ENCODE data around the gene LSM4. TPM values are rescaled to one million over a fixed set of nuclear protein-coding genes. Genes with fewer than 3 reads are reported as not detected.

The LSM4 gene
- total RNA-seq, 2 experiments from 2014 or later, result 40.2 to 47.4 TPM

- no peak overlapping the region for H3K4me3 ChIP-seq (ENCODE audit: low read length)
- Mint-ChIP-seq H3K27ac (peak overlapping the region; percentile 51), H3K27me3 (no peaks in the 10 kb centered on the region), H3K4me1 (ENCODE audit: low read depth) (peaks cover 32% of the 10 kb centered on the region), H3K9me3 (no peaks in the 10 kb centered on the region), H3K36me3 (ENCODE audit: low read depth) (peaks cover 47% of the 10 kb centered on the region), H3K4me3 (peak overlapping the region; percentile 58)
- no peak overlapping the region for H3K27ac ChIP-seq (ENCODE audit: low read depth in 1 of 2, low read length in 2 of 2)
- H3K4me1 ChIP-seq (ENCODE audit: insufficient read depth, low read length), result peaks cover 35% of the 10 kb centered on the region
- intact Hi-C loops (cut with DNase I, micrococcal nuclease), result no loop called here
- CTCF ChIA-PET, result interaction anchor here (1.0 to 3.9 kb wide), 3 partner anchors 9 to 58 kb away, joined by 4 to 22 read pairs (median 4); no protein-coding TSS in a partner anchor
- H3K27me3 ChIP-seq (ENCODE audit: control insufficient read depth in 1 of 2, insufficient read depth in 2 of 2, low read length in 2 of 2), result no peaks in the 10 kb centered on the region
- H3K36me3 ChIP-seq (ENCODE audit: insufficient read depth, low read length), result peaks cover 46% of the 10 kb centered on the region
- ATAC-seq (ENCODE audit: poor library complexity), result no peak
- peaks cover 0 to 4% of the 10 kb centered on the region in 2 experiments for H3K9me3 ChIP-seq (ENCODE audit: control insufficient read depth in 1 of 2, insufficient read depth in 1 of 2, low read length in 2 of 2)
- peak in 2 of 14 experiments; percentile 51 to 71 for DNase-seq
- TF ChIP-seq CTCF (IDR thresholded peaks at IDR 0.05), result no peak
- POLR2A ChIA-PET, result interaction anchor here (0.8 to 2.0 kb wide), 3 partner anchors 10 to 79 kb away, joined by 3 to 6 read pairs (median 4); partner anchors contain the start of genes JUND and MPV17L2
Observed at GRCh38 chr19:18271433-18271841, 51.4 kb downstream of the LSM4 start.

GRCh38 chr19:18270326-18270725, 52.5 kb downstream of the LSM4 start:
- H3K4me3 ChIP-seq (ENCODE audit: low read length), result no peak overlapping the region
- H3K9me3 ChIP-seq (ENCODE audit: control insufficient read depth in 1 of 2, insufficient read depth in 1 of 2, low read length in 2 of 2), result peaks cover 0 to 4% of the 10 kb centered on the region in 2 experiments
- H3K4me1 ChIP-seq (ENCODE audit: insufficient read depth, low read length), result peaks cover 33% of the 10 kb centered on the region
- H3K36me3 ChIP-seq (ENCODE audit: insufficient read depth, low read length), result peaks cover 46% of the 10 kb centered on the region
- ChIA-PET POLR2A (interaction anchor here (1.2 to 2.0 kb wide), 2 partner anchors 53 to 78 kb away, joined by 5 to 6 read pairs; partner anchors contain the start of genes LSM4 and MPV17L2), CTCF (interaction anchor here (0.9 to 3.9 kb wide), 4 partner anchors 10 to 118 kb away, joined by 3 to 22 read pairs (median 4); no protein-coding TSS in a partner anchor)
- no peaks in the 10 kb centered on the region for H3K27me3 Mint-ChIP-seq
- ATAC-seq (ENCODE audit: poor library complexity) (no peak), DNase-seq (peak in 1 of 14 experiments; percentile 47)
- no peak overlapping the region for H3K27ac Mint-ChIP-seq
- no peak for TF ChIP-seq CTCF (IDR thresholded peaks at IDR 0.05)
- no peak overlapping the region for H3K4me3 Mint-ChIP-seq
- no peak overlapping the region for H3K27ac ChIP-seq (ENCODE audit: low read depth in 1 of 2, low read length in 2 of 2)
- H3K9me3 Mint-ChIP-seq, result no peaks in the 10 kb centered on the region
- H3K36me3 Mint-ChIP-seq (ENCODE audit: low read depth), result peaks cover 47% of the 10 kb centered on the region
- peaks cover 32% of the 10 kb centered on the region for H3K4me1 Mint-ChIP-seq (ENCODE audit: low read depth)
- H3K27me3 ChIP-seq (ENCODE audit: control insufficient read depth in 1 of 2, insufficient read depth in 2 of 2, low read length in 2 of 2), result no peaks in the 10 kb centered on the region
- intact Hi-C loops (cut with DNase I, micrococcal nuclease), result no loop called here

GRCh38 chr19:18269070-18269723, 53.7 kb downstream of the LSM4 start:
- H3K27me3 Mint-ChIP-seq, result no peaks in the 10 kb centered on the region
- Histone ChIP-seq H3K27me3 (ENCODE audit: control insufficient read depth in 1 of 2, insufficient read depth in 2 of 2, low read length in 2 of 2) (no peaks in the 10 kb centered on the region), H3K4me3 (ENCODE audit: low read length) (no peak overlapping the region), H3K36me3 (ENCODE audit: insufficient read depth, low read length) (peaks cover 46% of the 10 kb centered on the region), H3K9me3 (ENCODE audit: control insufficient read depth in 1 of 2, insufficient read depth in 1 of 2, low read length in 2 of 2) (peaks cover 0 to 4% of the 10 kb centered on the region in 2 experiments), H3K4me1 (ENCODE audit: insufficient read depth, low read length) (peaks cover 29% of the 10 kb centered on the region), H3K27ac (ENCODE audit: low read depth in 1 of 2, low read length in 2 of 2) (no peak overlapping the region)
- no peak overlapping the region for H3K4me3 Mint-ChIP-seq
- H3K9me3 Mint-ChIP-seq, result no peaks in the 10 kb centered on the region
- intact Hi-C loops (cut with DNase I, micrococcal nuclease), result no loop called here
- H3K36me3 Mint-ChIP-seq (ENCODE audit: low read depth), result peaks cover 36% of the 10 kb centered on the region
- ATAC-seq (ENCODE audit: poor library complexity) (no peak), DNase-seq (peak in 1 of 14 experiments; percentile 29)
- ChIA-PET CTCF (interaction anchor here (1.1 to 3.9 kb wide), 3 partner anchors 11 to 119 kb away, joined by 3 to 22 read pairs (median 3); a partner anchor contains a TSS), POLR2A (interaction anchor here (1.2 kb wide), 1 partner anchor 8 kb away, joined by 5 read pairs; no protein-coding TSS in a partner anchor)
- H3K4me1 Mint-ChIP-seq (ENCODE audit: low read depth), result peaks cover 21% of the 10 kb centered on the region
- no peak for TF ChIP-seq CTCF (IDR thresholded peaks at IDR 0.05)
- no peak overlapping the region for H3K27ac Mint-ChIP-seq

All from CD4-positive, alpha-beta T cell (primary cell).